Neural progenitor cell (in vitro differentiated cells): ENCODE data around the gene HDAC4. TPM values are rescaled to one million over a fixed set of nuclear protein-coding genes. Genes with fewer than 3 reads are reported as not detected.

ENCODE experiments used
- DNase-seq: peaks from one replicate; pipeline ENCODE4 v3.0.0-alpha.2; 2016; ENCODE audit warnings: low spot score
- H2AFZ ChIP-seq: fragments of 200-600 bp; sonication (generic); replicated peaks from 2 replicates; pipeline ENCODE4 v1.6.1; 2016; ENCODE audit warnings: antibody characterized with exemption
- H3F3A ChIP-seq: fragments of 200-600 bp; sonication (generic); 2 replicates; pipeline ENCODE4 v1.6.1; 2016; ENCODE audit warnings: antibody characterized with exemption, low read depth
- H3K27ac ChIP-seq: fragments of 200-600 bp; sonication (generic); 2 replicates; pipeline ENCODE4 v1.5.1; 2016; ENCODE audit warnings: mild to moderate bottlenecking
- H3K27me3 ChIP-seq: fragments of 200-600 bp; sonication (generic); 2 replicates; pipeline ENCODE4 v1.6.1; 2016; ENCODE audit warnings: mild to moderate bottlenecking, moderate library complexity
- H3K36me3 ChIP-seq: fragments of 200-600 bp; sonication (generic); 2 replicates; pipeline ENCODE4 v1.5.1; 2016
- H3K4me1 ChIP-seq: fragments of 200-600 bp; sonication (generic); 2 replicates; pipeline ENCODE4 v1.6.1; 2016; ENCODE audit warnings: mixed run types
- H3K4me2 ChIP-seq: fragments of 200-600 bp; sonication (generic); 2 replicates; pipeline ENCODE4 v1.6.1; 2016
- H3K4me3 ChIP-seq: fragments of 200-600 bp; sonication (generic); 2 replicates; pipeline ENCODE4 v1.5.1; 2016
- H3K79me2 ChIP-seq: fragments of 200-600 bp; sonication (generic); 2 replicates; pipeline ENCODE4 v1.6.1; 2016; ENCODE audit warnings: low read depth
- H3K9ac ChIP-seq: fragments of 200-600 bp; sonication (generic); 2 replicates; pipeline ENCODE4 v1.6.1; 2016
- H3K9me3 ChIP-seq: fragments of 200-600 bp; sonication (generic); 2 replicates; pipeline ENCODE4 v1.5.1; 2016; ENCODE audit warnings: low read depth
- H4K20me1 ChIP-seq: fragments of 200-600 bp; sonication (generic); 2 replicates; pipeline ENCODE4 v1.6.1; 2016; ENCODE audit warnings: low read depth
- H3K27ac Mint-ChIP-seq: 3 replicates; pipeline ENCODE4 v1.8.0; 2021; ENCODE audit warnings: mixed read lengths
- H3K27me3 Mint-ChIP-seq: 2 replicates; pipeline ENCODE4 v1.8.0; 2022; ENCODE audit warnings: low read depth, mild to moderate bottlenecking, inconsistent platforms, moderate library complexity, mixed read lengths; ENCODE audit not compliant: insufficient read depth
- H3K36me3 Mint-ChIP-seq: 3 replicates; pipeline ENCODE4 v1.8.0; 2021; ENCODE audit warnings: mixed read lengths
- H3K4me1 Mint-ChIP-seq: 3 replicates; pipeline ENCODE4 v1.8.0; 2021; ENCODE audit warnings: mixed read lengths
- H3K4me3 Mint-ChIP-seq: 3 replicates; pipeline ENCODE4 v1.8.0; 2021; ENCODE audit warnings: mild to moderate bottlenecking, moderate library complexity, mixed read lengths
- H3K9me3 Mint-ChIP-seq: 3 replicates; pipeline ENCODE4 v1.8.0; 2020; ENCODE audit warnings: mixed read lengths
- CTCF ChIP-seq: fragments of 200-600 bp; sonication (generic); IDR thresholded peaks from 2 replicates; pipeline ENCODE4 v1.5.1; 2017; ENCODE audit warnings: antibody characterized with exemption, mild to moderate bottlenecking
- EZH2 ChIP-seq: fragments of 200-600 bp; sonication (generic); IDR thresholded peaks from 2 replicates; pipeline ENCODE4 v1.6.1; 2017; ENCODE audit warnings: antibody characterized with exemption, mild to moderate bottlenecking, moderate library complexity
- EZH2phosphoT487 ChIP-seq: fragments of 200-600 bp; sonication (generic); IDR thresholded peaks from 2 replicates; pipeline ENCODE4 v1.6.1; 2017; ENCODE audit warnings: antibody characterized with exemption
- total RNA-seq: library from RNA; depleted of rRNA; stranded (reverse); fragments of >200 nt; gene quantifications from 2 replicates; pipeline ENCODE4 v1.2.3, GENCODE V29; 2015; ENCODE audit warnings: low replicate concordance

HDAC4 gene
- total RNA-seq, 1 donor from 2014 or later, result 36.0 TPM

DNA sequence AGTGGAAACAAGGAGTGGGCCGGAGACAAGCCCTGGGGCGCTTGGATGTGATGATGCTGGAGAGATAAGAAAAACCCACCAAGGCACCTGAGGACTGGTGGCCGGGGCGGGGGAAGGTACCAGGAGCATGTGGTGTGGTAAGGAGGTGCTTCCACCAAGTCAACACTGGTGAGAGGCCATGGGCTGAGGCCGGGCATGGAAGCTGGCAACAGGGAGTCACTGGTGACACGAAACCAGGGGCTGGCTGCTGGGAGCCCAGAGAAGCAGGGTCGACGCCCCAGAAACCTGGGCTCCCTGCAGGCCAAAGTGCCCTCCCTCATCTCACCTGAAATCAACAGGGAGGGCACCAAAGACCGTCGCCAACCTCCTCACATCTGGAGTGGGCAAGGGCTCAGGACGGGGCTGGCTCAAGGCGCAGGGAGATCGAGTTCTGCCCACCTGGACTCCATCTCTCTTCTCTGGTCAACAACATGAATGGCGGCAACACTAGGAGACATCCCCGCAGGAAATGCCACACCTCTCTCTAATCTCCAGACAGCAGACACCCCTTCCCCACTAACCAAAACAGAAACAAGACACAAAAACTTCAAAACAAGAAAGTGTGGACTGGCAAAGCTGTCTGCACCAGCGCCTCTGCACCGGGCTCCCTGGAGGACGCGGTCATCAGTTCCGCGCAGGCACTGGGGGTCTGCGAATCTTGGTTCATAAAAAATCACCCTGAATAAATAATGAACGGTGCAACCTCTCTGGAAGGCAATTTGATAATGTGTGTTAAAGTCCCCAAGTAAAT lies 185.5 kb downstream of the HDAC4 start:
- no peak overlapping the region for H3K27ac ChIP-seq
- no peak overlapping the region for H2AFZ ChIP-seq
- DNase-seq, result no peak
- no peak for TF ChIP-seq CTCF
- no peak for TF ChIP-seq EZH2phosphoT487
- TF ChIP-seq EZH2, result no peak
- H3K4me3 ChIP-seq, result no peak overlapping the region
- peaks cover 35% of the 10 kb centered on the region for H3K4me1 ChIP-seq
- peaks cover 55% of the 10 kb centered on the region for H3K4me1 Mint-ChIP-seq
- peaks cover 2% of the 10 kb centered on the region for H3K27me3 Mint-ChIP-seq
- peaks cover 54% of the 10 kb centered on the region for H3K79me2 ChIP-seq
- H3K36me3 Mint-ChIP-seq, result no peaks in the 10 kb centered on the region
- H3K9me3 Mint-ChIP-seq, result peaks cover 9% of the 10 kb centered on the region
- H3K9ac ChIP-seq, result no peak overlapping the region
- H3K4me2 ChIP-seq, result no peak overlapping the region
- H3K27me3 ChIP-seq, result no peaks in the 10 kb centered on the region
- no peaks in the 10 kb centered on the region for H3K36me3 ChIP-seq
- no peak overlapping the region for H3K27ac Mint-ChIP-seq
- H4K20me1 ChIP-seq, result peaks cover 60% of the 10 kb centered on the region
- H3K4me3 Mint-ChIP-seq, result no peak overlapping the region
- no peaks in the 10 kb centered on the region for H3K9me3 ChIP-seq
- H3F3A ChIP-seq, result peaks cover 10% of the 10 kb centered on the region

GRCh38 chr2:239214725-239215124 lies 186.1 kb downstream of the HDAC4 start:
- H2AFZ ChIP-seq, result no peak overlapping the region
- no peaks in the 10 kb centered on the region for H3K9me3 ChIP-seq
- peaks cover 65% of the 10 kb centered on the region for H4K20me1 ChIP-seq
- TF ChIP-seq EZH2, result no peak
- no peak for TF ChIP-seq EZH2phosphoT487
- no peak for TF ChIP-seq CTCF
- H3K27ac ChIP-seq, result no peak overlapping the region
- Mint-ChIP-seq H3K4me3 (no peak overlapping the region), H3K4me1 (peaks cover 61% of the 10 kb centered on the region), H3K36me3 (no peaks in the 10 kb centered on the region), H3K27me3 (no peaks in the 10 kb centered on the region), H3K27ac (peak overlapping the region; percentile 61), H3K9me3 (peaks cover 4% of the 10 kb centered on the region)
- no peak overlapping the region for H3K4me2 ChIP-seq
- no peak overlapping the region for H3K4me3 ChIP-seq
- peaks cover 41% of the 10 kb centered on the region for H3K4me1 ChIP-seq
- no peak overlapping the region for H3K9ac ChIP-seq
- DNase-seq, result no peak
- H3K27me3 ChIP-seq, result no peaks in the 10 kb centered on the region
- H3K36me3 ChIP-seq, result no peaks in the 10 kb centered on the region
- peaks cover 53% of the 10 kb centered on the region for H3K79me2 ChIP-seq
- peaks cover 10% of the 10 kb centered on the region for H3F3A ChIP-seq

DNA sequence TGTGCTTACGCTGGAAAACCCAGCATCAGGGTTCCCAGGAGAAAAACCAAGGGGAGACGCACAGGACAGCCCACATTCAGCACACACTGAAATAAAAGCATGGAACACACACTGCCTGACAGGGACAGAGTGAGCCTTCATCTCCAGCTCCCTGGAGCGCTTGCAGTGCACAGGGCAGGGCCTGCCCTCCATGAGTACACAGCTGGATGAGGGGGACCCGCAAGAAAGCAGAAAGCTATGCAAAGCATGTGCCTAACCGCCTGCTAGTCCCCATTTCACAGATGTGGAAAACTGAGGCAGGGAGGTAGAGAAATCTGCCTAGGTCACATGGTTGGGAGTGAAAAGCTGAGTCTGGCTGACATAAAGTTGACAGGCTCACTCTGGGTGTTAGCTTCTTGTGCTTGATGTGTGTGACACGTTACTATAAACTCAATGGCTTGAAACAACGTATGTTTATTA lies 187.1 kb downstream of the HDAC4 start:
- no peak overlapping the region for H2AFZ ChIP-seq
- peaks cover 18% of the 10 kb centered on the region for H3F3A ChIP-seq
- H3K27me3 ChIP-seq, result no peaks in the 10 kb centered on the region
- peaks cover 71% of the 10 kb centered on the region for H3K4me1 Mint-ChIP-seq
- H4K20me1 ChIP-seq, result peaks cover 74% of the 10 kb centered on the region
- no peak for DNase-seq
- H3K36me3 ChIP-seq, result no peaks in the 10 kb centered on the region
- no peaks in the 10 kb centered on the region for H3K9me3 Mint-ChIP-seq
- no peak overlapping the region for H3K27ac Mint-ChIP-seq
- no peak overlapping the region for H3K4me2 ChIP-seq
- no peaks in the 10 kb centered on the region for H3K9me3 ChIP-seq
- H3K4me3 Mint-ChIP-seq, result no peak overlapping the region
- H3K4me3 ChIP-seq, result no peak overlapping the region
- H3K9ac ChIP-seq, result no peak overlapping the region
- no peaks in the 10 kb centered on the region for H3K36me3 Mint-ChIP-seq
- peaks cover 59% of the 10 kb centered on the region for H3K79me2 ChIP-seq
- H3K27ac ChIP-seq, result no peak overlapping the region
- peaks cover 51% of the 10 kb centered on the region for H3K4me1 ChIP-seq
- TF ChIP-seq EZH2 (no peak), EZH2phosphoT487 (no peak), CTCF (no peak)
- H3K27me3 Mint-ChIP-seq, result no peaks in the 10 kb centered on the region
